Measurements from ENCODE around the gene MEOX2. TPM values are rescaled to one million over a fixed set of nuclear protein-coding genes. Genes with fewer than 3 reads are reported as not detected.

Gene MEOX2
- polyA plus RNA-seq, 1 donor (not counting 4 experiments of a cell fraction or from before 2014, with no cell fraction given): not detected

DNA sequence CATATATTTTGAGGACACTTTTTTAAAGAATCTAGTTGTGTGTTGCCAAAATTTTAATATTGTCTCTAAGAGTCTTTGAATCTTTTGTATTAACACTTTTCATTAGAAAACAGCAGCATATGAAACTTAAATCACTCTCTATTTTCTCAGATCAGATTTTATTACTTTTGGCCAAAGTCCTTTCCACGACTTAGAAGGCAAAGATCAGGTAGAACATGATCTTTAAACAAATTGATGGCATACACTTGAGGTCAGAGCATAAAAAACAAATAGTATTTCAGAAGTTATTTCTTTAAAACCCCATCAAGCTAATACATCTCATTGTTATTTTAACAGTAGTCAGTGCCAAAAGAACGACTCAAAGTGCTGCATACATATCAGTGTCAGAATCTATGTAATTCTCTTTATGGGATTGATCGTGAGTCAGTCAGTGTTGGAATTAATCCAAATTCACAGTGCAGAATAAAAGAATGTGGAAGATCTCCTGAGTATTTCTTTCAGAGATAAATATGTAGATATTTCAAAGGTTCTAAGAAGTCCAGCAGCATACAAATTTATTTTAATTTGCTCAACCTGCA lies 115.1 kb downstream of the MEOX2 start:
- H3K27ac ChIP-seq (ENCODE audit: control insufficient read depth, insufficient read depth, low read length): no peak overlapping the region
- dilution Hi-C loops (cut with MboI; ENCODE audit: extremely low pct_ligation_motif_present, low sequenced_read_pairs): no loop called here
- H3K27me3 ChIP-seq (ENCODE audit: control insufficient read depth, extremely low read depth, insufficient read depth, low read length): no peaks in the 10 kb centered on the region
- no peak overlapping the region for H3K9ac ChIP-seq (ENCODE audit: control insufficient read depth, extremely low read depth, insufficient read depth, low read length)
- no peaks in the 10 kb centered on the region for H3K36me3 ChIP-seq (ENCODE audit: control insufficient read depth in 2 of 2, extremely low read depth in 1 of 2, insufficient read depth in 2 of 2, low read length in 2 of 2)
- no peak overlapping the region for H3K4me3 ChIP-seq (ENCODE audit: control insufficient read depth in 2 of 3, extremely low read depth in 1 of 3, insufficient read depth in 2 of 3, low read depth in 1 of 3, low read length in 3 of 3)
- no peaks in the 10 kb centered on the region for H3K4me1 ChIP-seq (ENCODE audit: control insufficient read depth, extremely low read depth, insufficient read depth, low read length)
- H3K79me2 ChIP-seq (ENCODE audit: control insufficient read depth, insufficient read depth, low read length): no peaks in the 10 kb centered on the region
- H3K4me2 ChIP-seq (ENCODE audit: control insufficient read depth, extremely low read depth, insufficient read depth, low read depth, low read length): no peak overlapping the region
- FAIRE-seq (no peak), DNase-seq (ENCODE audit: low read depth, low spot score) (no peak)
- TF ChIP-seq, protein P1, sequence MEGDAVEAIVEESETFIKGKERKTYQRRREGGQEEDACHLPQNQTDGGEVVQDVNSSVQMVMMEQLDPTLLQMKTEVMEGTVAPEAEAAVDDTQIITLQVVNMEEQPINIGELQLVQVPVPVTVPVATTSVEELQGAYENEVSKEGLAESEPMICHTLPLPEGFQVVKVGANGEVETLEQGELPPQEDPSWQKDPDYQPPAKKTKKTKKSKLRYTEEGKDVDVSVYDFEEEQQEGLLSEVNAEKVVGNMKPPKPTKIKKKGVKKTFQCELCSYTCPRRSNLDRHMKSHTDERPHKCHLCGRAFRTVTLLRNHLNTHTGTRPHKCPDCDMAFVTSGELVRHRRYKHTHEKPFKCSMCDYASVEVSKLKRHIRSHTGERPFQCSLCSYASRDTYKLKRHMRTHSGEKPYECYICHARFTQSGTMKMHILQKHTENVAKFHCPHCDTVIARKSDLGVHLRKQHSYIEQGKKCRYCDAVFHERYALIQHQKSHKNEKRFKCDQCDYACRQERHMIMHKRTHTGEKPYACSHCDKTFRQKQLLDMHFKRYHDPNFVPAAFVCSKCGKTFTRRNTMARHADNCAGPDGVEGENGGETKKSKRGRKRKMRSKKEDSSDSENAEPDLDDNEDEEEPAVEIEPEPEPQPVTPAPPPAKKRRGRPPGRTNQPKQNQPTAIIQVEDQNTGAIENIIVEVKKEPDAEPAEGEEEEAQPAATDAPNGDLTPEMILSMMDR (optimal IDR thresholded peaks at IDR 0.05 in 1 of 3, IDR thresholded peaks at IDR 0.05 in 1 of 3, conservative IDR thresholded peaks at IDR 0.05 in 1 of 3; ENCODE audit: extremely low read depth in 1 of 3, insufficient read depth in 2 of 3, low read length in 3 of 3): no peak
- TF ChIP-seq EZH2 (IDR thresholded peaks at IDR 0.05; ENCODE audit: low read length): no peak
- H2AFZ ChIP-seq (ENCODE audit: control insufficient read depth, low read length): no peak overlapping the region
- no peaks in the 10 kb centered on the region for H4K20me1 ChIP-seq (ENCODE audit: control insufficient read depth, extremely low read depth, insufficient read depth, low read length)
- H3K9me1 ChIP-seq (ENCODE audit: control insufficient read depth, extremely low read depth, insufficient read depth, low read length): no peaks in the 10 kb centered on the region
- no peaks in the 10 kb centered on the region for H3K9me3 ChIP-seq (ENCODE audit: control insufficient read depth, low read depth, low read length)

DNA sequence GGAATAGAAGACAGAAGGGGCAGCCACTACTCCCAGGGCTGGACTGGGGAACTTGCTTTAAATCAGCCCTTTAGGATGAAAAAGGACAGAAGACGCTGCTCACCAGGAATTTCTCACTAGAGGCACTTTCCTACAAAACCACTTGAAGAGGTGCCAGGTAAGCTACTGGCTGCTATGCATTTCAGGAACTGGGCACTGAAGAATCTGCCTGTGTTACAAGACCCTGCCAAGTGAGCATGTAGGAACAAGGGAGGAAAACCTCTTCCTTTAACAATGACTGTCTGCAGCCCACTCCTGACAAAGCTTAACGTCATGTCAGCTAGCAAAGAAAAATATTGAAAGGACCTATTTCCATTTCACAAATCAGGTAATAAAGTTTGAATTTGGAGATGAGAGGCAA lies 118.8 kb downstream of the MEOX2 start:
- no peaks in the 10 kb centered on the region for H3K36me3 ChIP-seq (ENCODE audit: control insufficient read depth in 2 of 2, extremely low read depth in 1 of 2, insufficient read depth in 2 of 2, low read length in 2 of 2)
- no peak for TF ChIP-seq EZH2 (IDR thresholded peaks at IDR 0.05; ENCODE audit: low read length)
- TF ChIP-seq, protein P1 (optimal IDR thresholded peaks at IDR 0.05 in 1 of 3, IDR thresholded peaks at IDR 0.05 in 1 of 3, conservative IDR thresholded peaks at IDR 0.05 in 1 of 3; ENCODE audit: extremely low read depth in 1 of 3, insufficient read depth in 2 of 3, low read length in 3 of 3): no peak
- no peaks in the 10 kb centered on the region for H3K4me1 ChIP-seq (ENCODE audit: control insufficient read depth, extremely low read depth, insufficient read depth, low read length)
- H3K9ac ChIP-seq (ENCODE audit: control insufficient read depth, extremely low read depth, insufficient read depth, low read length): no peak overlapping the region
- no peaks in the 10 kb centered on the region for H3K9me3 ChIP-seq (ENCODE audit: control insufficient read depth, low read depth, low read length)
- DNase-seq (ENCODE audit: low read depth, low spot score) (no peak), FAIRE-seq (no peak)
- no peaks in the 10 kb centered on the region for H3K79me2 ChIP-seq (ENCODE audit: control insufficient read depth, insufficient read depth, low read length)
- no peak overlapping the region for H3K4me3 ChIP-seq (ENCODE audit: control insufficient read depth in 2 of 3, extremely low read depth in 1 of 3, insufficient read depth in 2 of 3, low read depth in 1 of 3, low read length in 3 of 3)
- H4K20me1 ChIP-seq (ENCODE audit: control insufficient read depth, extremely low read depth, insufficient read depth, low read length): no peaks in the 10 kb centered on the region
- H3K4me2 ChIP-seq (ENCODE audit: control insufficient read depth, extremely low read depth, insufficient read depth, low read depth, low read length): no peak overlapping the region
- H3K27me3 ChIP-seq (ENCODE audit: control insufficient read depth, extremely low read depth, insufficient read depth, low read length): no peaks in the 10 kb centered on the region
- no peaks in the 10 kb centered on the region for H3K9me1 ChIP-seq (ENCODE audit: control insufficient read depth, extremely low read depth, insufficient read depth, low read length)
- H3K27ac ChIP-seq (ENCODE audit: control insufficient read depth, insufficient read depth, low read length): no peak overlapping the region
- no peak overlapping the region for H2AFZ ChIP-seq (ENCODE audit: control insufficient read depth, low read length)
- dilution Hi-C loops (cut with MboI; ENCODE audit: extremely low pct_ligation_motif_present, low sequenced_read_pairs): no loop called here
